HL-60/S4 (cell line): ENCODE measurements around the gene ELMO1.

ENCODE experiments used
- in situ Hi-C: fragments of 300-500 bp; cut with MboI; formaldehyde crosslinking; loops from 2 replicates; pipeline ENCODE4 v1.14.3; 2022; ENCODE audit warnings: low sequenced_read_pairs

ELMO1 gene

GRCh38 chr7:37040330-37040729, 408.3 kb downstream of the ELMO1 start:
- in situ Hi-C loops, result no loop called here

- in situ Hi-C loops, result no loop called here
Measured at GRCh38 chr7:37039131-37039749, 409.4 kb downstream of the ELMO1 start.

- in situ Hi-C loops, result no loop called here
Measured at GRCh38 chr7:37038706-37039105, 410.0 kb downstream of the ELMO1 start.

- in situ Hi-C loops, result no loop called here
Measured at GRCh38 chr7:37037286-37037685, 411.4 kb downstream of the ELMO1 start.

- in situ Hi-C loops, result no loop called here
Measured at GRCh38 chr7:37035631-37036030, 413.0 kb downstream of the ELMO1 start.

GRCh38 chr7:37033141-37033540, 415.5 kb downstream of the ELMO1 start:
- in situ Hi-C loops, result no loop called here

GRCh38 chr7:37032258-37032601, 416.4 kb downstream of the ELMO1 start:
- in situ Hi-C loops, result no loop called here

GRCh38 chr7:37031571-37032257, 416.9 kb downstream of the ELMO1 start:
- in situ Hi-C loops, result no loop called here

- in situ Hi-C loops, result no loop called here
Measured at GRCh38 chr7:37028909-37029440, 419.7 kb downstream of the ELMO1 start.

- in situ Hi-C loops, result no loop called here
Measured at GRCh38 chr7:37027557-37028341, 420.9 kb downstream of the ELMO1 start.

GRCh38 chr7:37027104-37027503, 421.6 kb downstream of the ELMO1 start:
- in situ Hi-C loops, result no loop called here

- in situ Hi-C loops, result no loop called here
Measured at GRCh38 chr7:37018954-37019353, 429.7 kb downstream of the ELMO1 start.

- in situ Hi-C loops, result no loop called here
Measured at GRCh38 chr7:37016064-37016878, 432.4 kb downstream of the ELMO1 start.

GRCh38 chr7:37015353-37016034, 433.2 kb downstream of the ELMO1 start:
- in situ Hi-C loops, result no loop called here

GRCh38 chr7:37013771-37014170, 434.9 kb downstream of the ELMO1 start:
- in situ Hi-C loops, result no loop called here

- in situ Hi-C loops, result no loop called here
Measured at GRCh38 chr7:37011151-37011890, 437.3 kb downstream of the ELMO1 start.

- in situ Hi-C loops, result no loop called here
Measured at GRCh38 chr7:37009125-37009675, 439.5 kb downstream of the ELMO1 start.

GRCh38 chr7:37007691-37008090, 441.0 kb downstream of the ELMO1 start:
- in situ Hi-C loops, result no loop called here

GRCh38 chr7:37007268-37007667, 441.4 kb downstream of the ELMO1 start:
- in situ Hi-C loops, result no loop called here
